Measurements from ENCODE around the gene TUBE1. TPM values are rescaled to one million over a fixed set of nuclear protein-coding genes. Genes with fewer than 3 reads are reported as not detected.

The TUBE1 gene
- total RNA-seq, 1 experiment from 2014 or later = 11.6 TPM

DNA sequence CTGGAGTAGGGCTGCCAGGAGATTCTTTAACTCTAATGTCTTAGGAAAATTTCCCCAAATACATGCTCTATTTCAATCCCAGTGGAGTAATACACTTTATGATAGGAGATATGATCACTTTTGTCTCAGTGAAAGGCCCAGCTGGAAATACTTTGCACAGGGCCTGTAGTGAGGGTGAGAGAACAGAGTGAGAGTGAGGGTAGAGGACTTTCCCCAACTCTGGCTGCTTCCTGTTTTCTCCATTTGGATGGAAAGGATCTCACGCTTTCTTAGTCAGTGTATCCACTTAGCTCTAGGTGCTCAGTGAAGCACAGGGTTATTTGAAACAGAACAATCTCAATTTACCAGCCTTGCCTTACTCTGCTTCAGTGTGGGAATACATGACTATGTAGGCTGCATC lies 36.7 kb upstream of the TUBE1 start:
- H2BK12ac ChIP-seq (ENCODE audit: insufficient read length, low read depth, low read length) = no peak overlapping the region
- H3K4me2 ChIP-seq (ENCODE audit: insufficient read depth, insufficient read length, low read length) = no peak overlapping the region
- H3K9me3 Mint-ChIP-seq = no peaks in the 10 kb centered on the region
- no peaks in the 10 kb centered on the region for H4K20me1 ChIP-seq (ENCODE audit: control insufficient read depth, insufficient read depth, insufficient read length)
- no peak overlapping the region for H3K56ac ChIP-seq (ENCODE audit: insufficient read length, low read depth, low read length)
- no peak overlapping the region for H4K91ac ChIP-seq (ENCODE audit: insufficient read length, low read depth, low read length)
- no peaks in the 10 kb centered on the region for H3K23me2 ChIP-seq (ENCODE audit: insufficient read length, low read depth, low read length, poor library complexity, severe bottlenecking)
- H3K14ac ChIP-seq (ENCODE audit: insufficient read depth, low read length) = no peak overlapping the region
- no peak overlapping the region for H3K27ac ChIP-seq (ENCODE audit: insufficient read length, low read depth, low read length)
- H3K23ac ChIP-seq (ENCODE audit: insufficient read length, low read depth, low read length) = no peak overlapping the region
- no peak overlapping the region for H2AK5ac ChIP-seq (ENCODE audit: insufficient read length, low read length)
- no CpG with 5 or more reads among the region's 1 CpG for WGBS (ENCODE audit: extremely low coverage, insufficient read length, low lambda C conversion rate)
- no peak overlapping the region for H3K18ac ChIP-seq (ENCODE audit: insufficient read length, low read depth, low read length)
- no peak overlapping the region for H2BK5ac ChIP-seq (ENCODE audit: insufficient read length, low read length)
- H3K4me1 ChIP-seq (ENCODE audit: insufficient read depth, low read length) = no peaks in the 10 kb centered on the region; the same call in 1 of the 2 replicates
- no peak overlapping the region for H3T11ph ChIP-seq (ENCODE audit: low read length)
- no peaks in the 10 kb centered on the region for H3K79me2 ChIP-seq (ENCODE audit: insufficient read depth, low read length)
- H2AFZ ChIP-seq (ENCODE audit: low read length) = no peak overlapping the region
- no peak for DNase-seq
- H3K4me1 Mint-ChIP-seq = peaks cover 8 to 10% of the 10 kb centered on the region in 2 experiments
- no peak overlapping the region for H3K4ac ChIP-seq (ENCODE audit: low read depth, low read length)
- no peak overlapping the region for H2BK120ac ChIP-seq (ENCODE audit: low read depth, low read length, poor library complexity, severe bottlenecking)
- no peaks in the 10 kb centered on the region for H3K36me3 Mint-ChIP-seq (ENCODE audit: insufficient read depth in 1 of 3, low read depth in 3 of 3)
- no peaks in the 10 kb centered on the region for H3K27me3 ChIP-seq (ENCODE audit: insufficient read depth, low read length)
- no peak overlapping the region; a peak in 1 of 7 replicates for H3K27ac Mint-ChIP-seq
- TF ChIP-seq, protein P1, sequence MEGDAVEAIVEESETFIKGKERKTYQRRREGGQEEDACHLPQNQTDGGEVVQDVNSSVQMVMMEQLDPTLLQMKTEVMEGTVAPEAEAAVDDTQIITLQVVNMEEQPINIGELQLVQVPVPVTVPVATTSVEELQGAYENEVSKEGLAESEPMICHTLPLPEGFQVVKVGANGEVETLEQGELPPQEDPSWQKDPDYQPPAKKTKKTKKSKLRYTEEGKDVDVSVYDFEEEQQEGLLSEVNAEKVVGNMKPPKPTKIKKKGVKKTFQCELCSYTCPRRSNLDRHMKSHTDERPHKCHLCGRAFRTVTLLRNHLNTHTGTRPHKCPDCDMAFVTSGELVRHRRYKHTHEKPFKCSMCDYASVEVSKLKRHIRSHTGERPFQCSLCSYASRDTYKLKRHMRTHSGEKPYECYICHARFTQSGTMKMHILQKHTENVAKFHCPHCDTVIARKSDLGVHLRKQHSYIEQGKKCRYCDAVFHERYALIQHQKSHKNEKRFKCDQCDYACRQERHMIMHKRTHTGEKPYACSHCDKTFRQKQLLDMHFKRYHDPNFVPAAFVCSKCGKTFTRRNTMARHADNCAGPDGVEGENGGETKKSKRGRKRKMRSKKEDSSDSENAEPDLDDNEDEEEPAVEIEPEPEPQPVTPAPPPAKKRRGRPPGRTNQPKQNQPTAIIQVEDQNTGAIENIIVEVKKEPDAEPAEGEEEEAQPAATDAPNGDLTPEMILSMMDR (conservative IDR thresholded peaks at IDR 0.05) = no peak
- H3K79me1 ChIP-seq (ENCODE audit: insufficient read depth, low read depth, low read length, poor library complexity, severe bottlenecking) = no peaks in the 10 kb centered on the region
- no peak overlapping the region for H2BK20ac ChIP-seq (ENCODE audit: low read depth, low read length, poor library complexity, severe bottlenecking)
- no peak overlapping the region for H4K5ac ChIP-seq (ENCODE audit: insufficient read length, low read depth, low read length)
- H4K8ac ChIP-seq (replicated peaks; ENCODE audit: insufficient read length, low read depth, low read length) = no peak overlapping the region
- H3K9ac ChIP-seq (ENCODE audit: extremely low read depth, insufficient read length, low read length) = no peak overlapping the region
- H3K9me3 ChIP-seq (ENCODE audit: control insufficient read depth, low read depth, low read length) = no peaks in the 10 kb centered on the region
- H3K27me3 Mint-ChIP-seq (ENCODE audit: low read depth) = no peaks in the 10 kb centered on the region
- H3K4me3 Mint-ChIP-seq = no peak overlapping the region
- H2BK15ac ChIP-seq (ENCODE audit: low read depth, low read length) = no peak overlapping the region

All from H9 (cell line).